NT2/D1 (cell line): Measurements from ENCODE around the gene ZDHHC18.
"Not testable (repeated sequence)": the region's sequence is repeated elsewhere in the genome, so short reads cannot be mapped to it uniquely, and the experiment has no call there.

ENCODE experiments used
- DNase-seq: peaks from one replicate; pipeline ENCODE4 v3.0.0-alpha.2; 2011; ENCODE audit warnings: low read depth, low spot score
- H3K27me3 ChIP-seq: 2 replicates; pipeline ENCODE4 v1.6.0; 2011; ENCODE audit warnings: mild to moderate bottlenecking; ENCODE audit not compliant: insufficient read length, insufficient read depth
- H3K36me3 ChIP-seq: 2 replicates; pipeline ENCODE4 v1.6.1; 2011; ENCODE audit warnings: mild to moderate bottlenecking, low read length, mixed read lengths; ENCODE audit not compliant: insufficient read depth, insufficient read length
- H3K4me1 ChIP-seq: 2 replicates; pipeline ENCODE4 v1.5.1; 2011; ENCODE audit not compliant: insufficient read depth, insufficient read length
- H3K4me3 ChIP-seq: 2 replicates; pipeline ENCODE4 v1.5.1; 2011; ENCODE audit warnings: low read depth; ENCODE audit not compliant: insufficient read length
- H3K9ac ChIP-seq: 2 replicates; pipeline ENCODE4 v1.6.0; 2011; ENCODE audit warnings: low read depth; ENCODE audit not compliant: insufficient read length
- H3K9me3 ChIP-seq: 2 replicates; pipeline ENCODE4 v1.5.1; 2011; ENCODE audit warnings: mild to moderate bottlenecking, low read length; ENCODE audit not compliant: insufficient read depth
- SUZ12 ChIP-seq: IDR thresholded peaks from 2 replicates; pipeline ENCODE4 v1.6.1; 2011; ENCODE audit not compliant: insufficient read length, insufficient read depth; ENCODE audit errors: extremely low read depth
- YY1 ChIP-seq: IDR thresholded peaks from 2 replicates; pipeline ENCODE4 v1.6.1; 2011; ENCODE audit not compliant: insufficient read length, insufficient read depth
- ZNF274 ChIP-seq: IDR thresholded peaks from 2 replicates; pipeline ENCODE4 v1.6.1; 2011; ENCODE audit warnings: mild to moderate bottlenecking, low read depth, low read length

ZDHHC18 gene

GRCh38 chr1:26862781-26863684, 36.5 kb downstream of the ZDHHC18 start, which contains the start of gene SFN:
SFN (plus strand) TSS chr1:26863149; CDS start chr1:26863213, 64 bp downstream.
- no peak for DNase-seq
- peak within 1 kb of the TSS; percentile 96 for H3K4me3 ChIP-seq
- H3K36me3 ChIP-seq, result no peaks in the 10 kb centered on the region
- no peak for TF ChIP-seq ZNF274
- TF ChIP-seq SUZ12, result no peak
- no peak for TF ChIP-seq YY1
- peak within 1 kb of the TSS; percentile 99 for H3K9ac ChIP-seq
- no peaks in the 10 kb centered on the region for H3K27me3 ChIP-seq
- H3K9me3 ChIP-seq, result no peaks in the 10 kb centered on the region
- peaks cover 36% of the 10 kb centered on the region for H3K4me1 ChIP-seq

- Histone ChIP-seq H3K27me3 (no peaks in the 10 kb centered on the region), H3K4me1 (peaks cover 35% of the 10 kb centered on the region), H3K9ac (peak overlapping the region; percentile 99), H3K36me3 (no peaks in the 10 kb centered on the region), H3K9me3 (no peaks in the 10 kb centered on the region), H3K4me3 (peak overlapping the region; percentile 96)
- DNase-seq, result no peak
- TF ChIP-seq YY1 (no peak), ZNF274 (no peak), SUZ12 (no peak)
These were observed 37.2 kb downstream of the ZDHHC18 start for GRCh38 chr1:26863685-26864077.

GRCh38 chr1:26864610-26865480, 38.4 kb downstream of the ZDHHC18 start:
- peaks cover 29% of the 10 kb centered on the region for H3K4me1 ChIP-seq

GRCh38 chr1:26873097-26873496, 46.6 kb downstream of the ZDHHC18 start:
- not testable (repeated sequence) for DNase-seq, H3K9ac ChIP-seq, H3K9me3 ChIP-seq, H3K4me3 ChIP-seq, H3K27me3 ChIP-seq
- Histone ChIP-seq H3K4me1 (peaks cover 16% of the 10 kb centered on the region), H3K36me3 (peaks cover 22% of the 10 kb centered on the region)

More at GRCh38 chr1:26864610-26865480, 38.4 kb downstream of the ZDHHC18 start:
- DNase-seq, result peak; percentile 99
- no peaks in the 10 kb centered on the region for H3K27me3 ChIP-seq
- no peaks in the 10 kb centered on the region for H3K9me3 ChIP-seq
- TF ChIP-seq ZNF274, result no peak
- no peak for TF ChIP-seq SUZ12
- no peak for TF ChIP-seq YY1
- H3K9ac ChIP-seq, result peak overlapping the region; percentile 99
- no peaks in the 10 kb centered on the region for H3K36me3 ChIP-seq
- H3K4me3 ChIP-seq, result peak overlapping the region; percentile 96

- no peak overlapping the region for H3K4me3 ChIP-seq
- H3K4me1 ChIP-seq, result peaks cover 16% of the 10 kb centered on the region
- no peaks in the 10 kb centered on the region for H3K27me3 ChIP-seq
- peaks cover 38% of the 10 kb centered on the region for H3K36me3 ChIP-seq
- H3K9ac ChIP-seq, result peak overlapping the region; percentile 2
- DNase-seq, result no peak
- TF ChIP-seq ZNF274, result no peak
- H3K9me3 ChIP-seq, result no peaks in the 10 kb centered on the region
These were observed 48.4 kb downstream of the ZDHHC18 start for GRCh38 chr1:26874896-26875295.

GRCh38 chr1:26877326-26877725, 50.8 kb downstream of the ZDHHC18 start:
- no peaks in the 10 kb centered on the region for H3K27me3 ChIP-seq
- DNase-seq, result no peak
- peaks cover 58% of the 10 kb centered on the region for H3K36me3 ChIP-seq
- no peak overlapping the region for H3K4me3 ChIP-seq
- H3K9me3 ChIP-seq, result no peaks in the 10 kb centered on the region
- H3K9ac ChIP-seq, result peak overlapping the region; percentile 45
- H3K4me1 ChIP-seq, result peaks cover 16% of the 10 kb centered on the region
- TF ChIP-seq YY1 (no peak), ZNF274 (no peak), SUZ12 (no peak)

- no peak overlapping the region for H3K4me3 ChIP-seq
- peaks cover 11% of the 10 kb centered on the region for H3K4me1 ChIP-seq
- DNase-seq, result no peak
- no peaks in the 10 kb centered on the region for H3K9me3 ChIP-seq
- H3K36me3 ChIP-seq, result peaks cover 83% of the 10 kb centered on the region
- no peak overlapping the region for H3K9ac ChIP-seq
- no peak for TF ChIP-seq YY1
- TF ChIP-seq SUZ12, result no peak
- TF ChIP-seq ZNF274, result no peak
- H3K27me3 ChIP-seq, result no peaks in the 10 kb centered on the region
These were observed 53.3 kb downstream of the ZDHHC18 start for GRCh38 chr1:26879793-26880192.

- H3K9me3 ChIP-seq, H3K4me1 ChIP-seq, DNase-seq, H3K4me3 ChIP-seq, H3K27me3 ChIP-seq, H3K9ac ChIP-seq: not testable (repeated sequence)
- H3K36me3 ChIP-seq, result peaks cover 86% of the 10 kb centered on the region
These were observed 55.1 kb downstream of the ZDHHC18 start for GRCh38 chr1:26881611-26882010.
